H1 (cell line): ENCODE results near the gene CFDP1. TPM values are rescaled to one million over a fixed set of nuclear protein-coding genes. Genes with fewer than 3 reads are reported as not detected.

Source experiments
- CTCF ChIA-PET: fragments of 300-600 bp; sonication (Branson Sonifier 250); formaldehyde crosslinking; loops from one replicate; lab custom pipeline; 2021; ENCODE audit not compliant: partially characterized antibody; lab: Charles Lee
- POLR2A ChIA-PET: fragments of 300-600 bp; sonication (Branson Sonifier 250); formaldehyde crosslinking; loops from one replicate; lab custom pipeline; 2021; ENCODE audit warnings: inconsistent platforms; ENCODE audit not compliant: partially characterized antibody; lab: Charles Lee
- DNase-seq, 2 experiments: peaks; one replicate each; pipeline versions ENCODE4 v3.0.0 to v3.0.0-alpha.2; 2010 to 2022; ENCODE audit warnings: low spot score in 2 of 2, low read depth in 1 of 2, mixed read lengths in 1 of 2
- FAIRE-seq: peaks from 2 replicates; lab custom pipeline; 2011; peaks lifted over from hg19 to GRCh38; lab: Jason Lieb, UNC
- H2AFZ ChIP-seq: 2 replicates; pipeline ENCODE4 v1.8.1; 2012; ENCODE audit warnings: low read length, inconsistent platforms
- H2AK5ac ChIP-seq: 2 replicates; pipeline ENCODE4 v1.6.1; 2013; ENCODE audit warnings: low read depth, low read length
- H2BK120ac ChIP-seq: replicated peaks from 2 replicates; pipeline ENCODE3; 2013; ENCODE audit warnings: low read depth, low read length, inconsistent platforms
- H2BK12ac ChIP-seq: 2 replicates; pipeline ENCODE4 v1.6.1; 2013; ENCODE audit warnings: low read depth, low read length
- H2BK15ac ChIP-seq: 2 replicates; pipeline ENCODE4 v1.6.1; 2013; ENCODE audit warnings: low read length
- H2BK20ac ChIP-seq: 2 replicates; pipeline ENCODE4 v1.6.1; 2013; ENCODE audit warnings: low read length
- H2BK5ac ChIP-seq: 2 replicates; pipeline ENCODE4 v1.6.1; 2013; ENCODE audit warnings: low read depth, low read length
- H3K14ac ChIP-seq: 2 replicates; pipeline ENCODE4 v1.6.1; 2013; ENCODE audit warnings: inconsistent platforms; ENCODE audit not compliant: insufficient read length
- H3K18ac ChIP-seq: 2 replicates; pipeline ENCODE4 v1.6.1; 2013; ENCODE audit warnings: low read length; ENCODE audit errors: extremely low read depth
- H3K23ac ChIP-seq: 2 replicates; pipeline ENCODE4 v1.6.1; 2013; ENCODE audit warnings: inconsistent platforms; ENCODE audit not compliant: insufficient read length
- H3K23me2 ChIP-seq: 2 replicates; pipeline ENCODE4 v1.6.1; 2013; ENCODE audit warnings: low read depth, low read length
- H3K27ac ChIP-seq: 2 replicates; pipeline ENCODE4 v1.6.1; 2011; ENCODE audit warnings: low read depth, low read length, inconsistent platforms
- H3K27me3 ChIP-seq, 4 experiments: replicated peaks in 1 of 4; 1 replicate in 1 of 4; 2 replicates in 3 of 4; pipeline versions ENCODE4 v1.6.1 to v1.8.1; 2011 to 2013; ENCODE audit warnings: low read length in 3 of 4, mild to moderate bottlenecking in 3 of 4, inconsistent platforms in 2 of 4, mixed read lengths in 2 of 4, moderate library complexity in 1 of 4; ENCODE audit not compliant: control insufficient read depth in 3 of 4, insufficient read depth in 3 of 4; ENCODE audit errors: extremely low read depth in 1 of 4
- H3K36me3 ChIP-seq, 4 experiments: 2 replicates each; pipeline versions ENCODE4 v1.6.1 to v1.8.1; 2011 to 2013; ENCODE audit warnings: mild to moderate bottlenecking in 4 of 4, low read length in 3 of 4, moderate library complexity in 2 of 4, control low read depth in 1 of 4, inconsistent platforms in 1 of 4; ENCODE audit not compliant: insufficient read depth in 4 of 4, control insufficient read depth in 2 of 4
- H3K4ac ChIP-seq: replicated peaks from 2 replicates; pipeline ENCODE3; 2013; ENCODE audit warnings: low read length, low read depth, mixed read lengths, inconsistent platforms; ENCODE audit not compliant: insufficient read length
- H3K4me1 ChIP-seq, 4 experiments: replicated peaks in 1 of 4; 1 replicate in 1 of 4; 2 replicates in 3 of 4; pipeline versions ENCODE4 v1.6.1 to v1.8.1; 2011 to 2013; ENCODE audit warnings: low read length in 3 of 4, inconsistent platforms in 2 of 4, mixed read lengths in 1 of 4; ENCODE audit not compliant: insufficient read depth in 4 of 4, control insufficient read depth in 3 of 4
- H3K4me2 ChIP-seq, 2 experiments: 2 replicates each; pipeline versions ENCODE4 v1.6.1 to v1.8.1; 2011 to 2013; ENCODE audit warnings: low read depth in 2 of 2, low read length in 2 of 2, control low read depth in 1 of 2, inconsistent platforms in 1 of 2, mild to moderate bottlenecking in 1 of 2; ENCODE audit not compliant: insufficient read depth in 1 of 2
- H3K4me3 ChIP-seq, 4 experiments: fragments of 200-600, 300-600 bp in 1 of 4; sonication (generic), shearing (Covaris generic), sonication (Bioruptor Twin) in 1 of 4; 2 replicates each; pipeline versions ENCODE4 v1.5.1 to v1.8.1; 2011 to 2016; ENCODE audit warnings: low read length in 4 of 4, low read depth in 3 of 4, control low read depth in 2 of 4, inconsistent platforms in 2 of 4, mild to moderate bottlenecking in 2 of 4, mixed read lengths in 1 of 4, moderate library complexity in 1 of 4; ENCODE audit not compliant: insufficient read depth in 2 of 4; ENCODE audit errors: extremely low read depth in 1 of 4
- H3K56ac ChIP-seq: replicated peaks from 2 replicates; pipeline ENCODE3; 2013; ENCODE audit warnings: low read depth, mild to moderate bottlenecking, mixed read lengths, low read length, inconsistent platforms; ENCODE audit not compliant: insufficient read length
- H3K79me1 ChIP-seq: 2 replicates; pipeline ENCODE4 v1.6.1; 2013; ENCODE audit warnings: low read depth, low read length, control low read depth
- H3K79me2 ChIP-seq, 2 experiments: 2 replicates each; pipeline versions ENCODE4 v1.6.1 to v1.8.1; 2012 to 2013; ENCODE audit warnings: low read length in 2 of 2, mild to moderate bottlenecking in 2 of 2, inconsistent platforms in 1 of 2; ENCODE audit not compliant: insufficient read depth in 2 of 2, control insufficient read depth in 1 of 2
- H3K9ac ChIP-seq, 4 experiments: replicated peaks in 1 of 4; 1 replicate in 1 of 4; 2 replicates in 3 of 4; pipeline versions ENCODE4 v1.6.1 to v1.8.1; 2011 to 2013; ENCODE audit warnings: low read depth in 3 of 4, low read length in 3 of 4, control low read depth in 2 of 4, mild to moderate bottlenecking in 2 of 4, moderate library complexity in 2 of 4, inconsistent platforms in 1 of 4; ENCODE audit errors: extremely low read depth in 1 of 4
- H3K9me3 ChIP-seq, 2 experiments: 2 replicates each; pipeline versions ENCODE4 v1.6.1 to v1.8.1; 2012 to 2013; ENCODE audit warnings: mild to moderate bottlenecking in 2 of 2, moderate library complexity in 2 of 2, control low read depth in 1 of 2, inconsistent platforms in 1 of 2, low read depth in 1 of 2, low read length in 1 of 2, mixed read lengths in 1 of 2; ENCODE audit not compliant: insufficient read depth in 2 of 2
- H4K20me1 ChIP-seq, 2 experiments: replicated peaks in 1 of 2; 2 replicates each; pipeline versions ENCODE3 to v1.8.1; 2011 to 2013; ENCODE audit warnings: inconsistent platforms in 2 of 2, low read length in 2 of 2, mild to moderate bottlenecking in 1 of 2; ENCODE audit not compliant: insufficient read depth in 2 of 2, control insufficient read depth in 1 of 2
- H4K5ac ChIP-seq: 2 replicates; pipeline ENCODE4 v1.6.1; 2013; ENCODE audit warnings: low read length, low read depth, mixed read lengths, inconsistent platforms; ENCODE audit not compliant: insufficient read length
- H4K8ac ChIP-seq: 2 replicates; pipeline ENCODE4 v1.8.0; 2013; ENCODE audit warnings: mild to moderate bottlenecking, moderate library complexity, low read length, inconsistent platforms; ENCODE audit not compliant: insufficient read depth; ENCODE audit errors: extremely low read depth
- H4K91ac ChIP-seq: replicated peaks from 2 replicates; pipeline ENCODE3; 2013; ENCODE audit warnings: low read length, mixed read lengths, inconsistent platforms; ENCODE audit not compliant: insufficient read length
- NANOG ChIP-seq: IDR thresholded peaks from 2 replicates; pipeline ENCODE4 v1.6.1; 2011; ENCODE audit warnings: low read length, low read depth, mild to moderate bottlenecking, inconsistent platforms; ENCODE audit not compliant: insufficient read depth, poor library complexity, severe bottlenecking
- whole genome bisulfite sequencing, 2 experiments: shearing (Covaris generic) in 1 of 2; methylation state at CpG; one replicate each; pipeline versions ENCODE4 v1.1.6 to v1.1.7; 2013 to 2015; ENCODE audit warnings: low lambda C conversion rate in 2 of 2, mixed read lengths in 2 of 2, inconsistent platforms in 1 of 2, low coverage in 1 of 2, missing lambda C conversion rate in 1 of 2; ENCODE audit not compliant: insufficient replicate concordance in 2 of 2, insufficient coverage in 1 of 2, insufficient read length in 1 of 2; ENCODE audit errors: extremely low coverage in 1 of 2, missing lambda C conversion rate in 1 of 2; 5-methylcytosine and 5-hydroxymethylcytosine counted together
- polyA plus RNA-seq, 7 experiments: library from polyadenylated mRNA; depleted of rRNA in 3 of 7; stranded (reverse) in 5 of 7; unstranded in 2 of 7; fragments of >200 nt in 5 of 7; fragments of 200-250 nt in 2 of 7; gene quantifications; 1 replicate in 5 of 7; 2 replicates in 1 of 7; 4 replicates in 1 of 7; pipeline versions ENCODE4 v1.2.1 to v1.2.3, GENCODE V29; 2011 to 2013; ENCODE audit warnings: missing spikeins in 2 of 7, mixed read lengths in 2 of 7
- total RNA-seq: library from RNA; stranded (reverse); fragmentation: NEBNext Ultra II Directional; extraction: Animal tissue kit (Norgen Biotek cat#: 25700); gene quantifications from 2 replicates; pipeline ENCODE4 v1.2.1, GENCODE V29; 2021

The CFDP1 gene
- total and polyA plus RNA-seq, 2 of the 8 experiments (the other 6 are each of a cell fraction or from before 2014, with no cell fraction given) = 25.5 to 77.3 TPM

DNA sequence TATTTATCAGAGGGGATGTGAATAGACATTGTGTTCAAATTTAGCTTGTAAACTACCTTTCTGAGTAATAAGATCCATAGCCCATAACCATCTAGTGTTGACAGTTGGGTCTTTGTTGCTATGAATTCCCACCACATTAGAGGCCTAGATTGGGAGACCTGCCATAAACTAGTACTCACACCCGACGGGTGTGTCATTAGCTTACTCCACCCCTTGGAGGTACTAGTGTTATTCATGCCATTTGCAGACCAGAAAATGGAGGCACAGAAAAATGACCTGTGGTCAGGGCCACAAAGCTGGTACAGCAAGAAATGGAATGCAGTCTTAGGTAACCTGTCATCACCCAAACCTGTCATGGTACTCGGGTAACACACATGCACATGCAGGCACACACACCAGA, 140.6 kb downstream of the CFDP1 start:
- H3K27me3 ChIP-seq = no peaks in the 10 kb centered on the region
- no peak overlapping the region for H2BK15ac ChIP-seq
- no peak overlapping the region for H2BK12ac ChIP-seq
- no peak overlapping the region for H3K27ac ChIP-seq
- no peak overlapping the region for H3K9ac ChIP-seq
- no peaks in the 10 kb centered on the region for H3K4me1 ChIP-seq
- no peak overlapping the region for H3K4ac ChIP-seq
- H3K23ac ChIP-seq = no peak overlapping the region
- DNase-seq = no peak
- no peak for TF ChIP-seq NANOG
- TF ChIP-seq, all 59 proteins: peak for 0
- Histone ChIP-seq H2BK20ac (no peak overlapping the region), H2BK120ac (no peak overlapping the region), H3K79me1 (no peaks in the 10 kb centered on the region), H3K79me2 (no peaks in the 10 kb centered on the region), H3K14ac (no peak overlapping the region), H3K9me3 (no peaks in the 10 kb centered on the region), H3K18ac (no peak overlapping the region), H4K20me1 (peaks cover 0 to 4% of the 10 kb centered on the region in 2 experiments), H3K23me2 (no peaks in the 10 kb centered on the region), H2BK5ac (no peak overlapping the region), H3K4me3 (no peak overlapping the region), H3K56ac (no peak overlapping the region), H4K5ac (no peak overlapping the region), H3K36me3 (peaks cover 3 to 33% (median 16%) of the 10 kb centered on the region in 4 experiments; a peak in 6 of 8 replicates), H4K91ac (no peak overlapping the region), H2AFZ (no peak overlapping the region), H4K8ac (no peak overlapping the region), H2AK5ac (no peak overlapping the region), H3K4me2 (no peak overlapping the region)
- FAIRE-seq = no peak
- ChIA-PET POLR2A (no interaction called here), CTCF (interaction anchor here (1.0 to 1.9 kb wide), 5 partner anchors 9 to 180 kb away, joined by 3 to 6 read pairs (median 3); no protein-coding TSS in a partner anchor)
- 79% methylated on average over 3 of the region's 3 CpGs; no CpG with 5 or more reads in 1 of the 2 experiments for WGBS, 2 experiments
